Middle frontal gyrus (tissue), 1 donor: ENCODE data around the gene PSD2.
"Not testable (repeated sequence)": the region's sequence is repeated elsewhere in the genome, so short reads cannot be mapped to it uniquely, and the experiment has no call there.

Source experiments
- DNase-seq: peaks from one replicate; pipeline ENCODE4 v3.0.0-alpha.2; 2015; ENCODE audit warnings: low spot score; ENCODE audit errors: extremely low spot score

PSD2 gene

GRCh38 chr5:139789116-139789844, 6.3 kb upstream of the PSD2 start:
- no peak for DNase-seq

- no peak for DNase-seq
Measured at GRCh38 chr5:139789845-139790189, 5.8 kb upstream of the PSD2 start.

- DNase-seq, result no peak
Measured at GRCh38 chr5:139792218-139792617, 3.4 kb upstream of the PSD2 start.

- DNase-seq, result not testable (repeated sequence)
Measured at GRCh38 chr5:139792655-139793054, 3.0 kb upstream of the PSD2 start.

GRCh38 chr5:139794067-139794846, 1.4 kb upstream of the PSD2 start:
- DNase-seq, result no peak

- no peak for DNase-seq
Measured at GRCh38 chr5:139796061-139796806, 626 bp downstream of the PSD2 start.

- DNase-seq, result no peak
Measured at GRCh38 chr5:139797335-139797734, 1.7 kb downstream of the PSD2 start.

- no peak for DNase-seq
Measured at GRCh38 chr5:139797856-139798510, 2.4 kb downstream of the PSD2 start.

GRCh38 chr5:139798883-139799282, 3.3 kb downstream of the PSD2 start:
- DNase-seq, result no peak

- no peak for DNase-seq
Measured at GRCh38 chr5:139799359-139799758, 3.8 kb downstream of the PSD2 start.

- DNase-seq, result no peak
Measured at GRCh38 chr5:139803978-139804377, 8.4 kb downstream of the PSD2 start.

GRCh38 chr5:139804800-139805397, 9.3 kb downstream of the PSD2 start:
- DNase-seq, result no peak

- DNase-seq, result no peak
Measured at GRCh38 chr5:139805545-139805944, 9.9 kb downstream of the PSD2 start.

GRCh38 chr5:139806111-139806510, 10.5 kb downstream of the PSD2 start:
- peak; percentile 12 for DNase-seq

- peak; percentile 3 for DNase-seq
Measured at GRCh38 chr5:139806726-139807646, 11.4 kb downstream of the PSD2 start.

GRCh38 chr5:139807647-139808030, 12.0 kb downstream of the PSD2 start:
- no peak for DNase-seq

- DNase-seq, result no peak
Measured at GRCh38 chr5:139808481-139809330, 13.1 kb downstream of the PSD2 start.

GRCh38 chr5:139809331-139809810, 13.8 kb downstream of the PSD2 start:
- no peak for DNase-seq
